ENCODE results near the gene USP50. TPM values are rescaled to one million over a fixed set of nuclear protein-coding genes. Genes with fewer than 3 reads are reported as not detected.
"Not testable (repeated sequence)": the region's sequence is repeated elsewhere in the genome, so short reads cannot be mapped to it uniquely, and the experiment has no call there.

USP50 gene
- total RNA-seq, 1 donor from 2014 or later, result not detected

DNA sequence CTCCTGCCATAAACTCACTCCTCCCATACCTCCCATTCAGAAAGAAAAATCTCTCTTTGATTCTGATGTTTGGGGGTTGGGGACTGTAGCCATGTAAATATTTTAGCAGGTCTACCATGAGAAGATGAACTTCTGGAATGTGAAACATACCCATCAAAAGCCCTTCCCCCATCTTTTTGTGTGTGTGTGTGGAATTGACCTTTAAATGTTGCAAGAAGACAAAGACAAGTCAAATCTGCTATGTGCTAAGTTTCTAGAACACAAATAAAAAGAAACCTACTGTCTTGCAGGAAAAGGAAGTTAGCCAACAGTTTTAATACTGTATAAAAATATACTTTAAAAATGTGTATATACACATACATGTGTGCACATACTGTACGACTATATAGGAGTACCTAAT is 29.7 kb upstream of the USP50 start:
- no peaks in the 10 kb centered on the region for H3K27me3 ChIP-seq (ENCODE audit: low read depth)
- H3K4me1 ChIP-seq, result no peaks in the 10 kb centered on the region
- intact Hi-C loops (cut with micrococcal nuclease), result loop anchor here (10.0 kb wide), 1 partner anchor 81 kb away; no protein-coding TSS in a partner anchor
- H3K9me3 ChIP-seq (replicated peaks), result no peaks in the 10 kb centered on the region
- H3K4me3 ChIP-seq, result no peak overlapping the region
- H3K27ac ChIP-seq (replicated peaks), result no peak overlapping the region
- TF ChIP-seq, protein P1, sequence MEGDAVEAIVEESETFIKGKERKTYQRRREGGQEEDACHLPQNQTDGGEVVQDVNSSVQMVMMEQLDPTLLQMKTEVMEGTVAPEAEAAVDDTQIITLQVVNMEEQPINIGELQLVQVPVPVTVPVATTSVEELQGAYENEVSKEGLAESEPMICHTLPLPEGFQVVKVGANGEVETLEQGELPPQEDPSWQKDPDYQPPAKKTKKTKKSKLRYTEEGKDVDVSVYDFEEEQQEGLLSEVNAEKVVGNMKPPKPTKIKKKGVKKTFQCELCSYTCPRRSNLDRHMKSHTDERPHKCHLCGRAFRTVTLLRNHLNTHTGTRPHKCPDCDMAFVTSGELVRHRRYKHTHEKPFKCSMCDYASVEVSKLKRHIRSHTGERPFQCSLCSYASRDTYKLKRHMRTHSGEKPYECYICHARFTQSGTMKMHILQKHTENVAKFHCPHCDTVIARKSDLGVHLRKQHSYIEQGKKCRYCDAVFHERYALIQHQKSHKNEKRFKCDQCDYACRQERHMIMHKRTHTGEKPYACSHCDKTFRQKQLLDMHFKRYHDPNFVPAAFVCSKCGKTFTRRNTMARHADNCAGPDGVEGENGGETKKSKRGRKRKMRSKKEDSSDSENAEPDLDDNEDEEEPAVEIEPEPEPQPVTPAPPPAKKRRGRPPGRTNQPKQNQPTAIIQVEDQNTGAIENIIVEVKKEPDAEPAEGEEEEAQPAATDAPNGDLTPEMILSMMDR (IDR thresholded peaks at IDR 0.05; ENCODE audit: borderline replicate concordance), result no peak
- DNase-seq, result no peak
- H3K36me3 ChIP-seq, result peaks cover 97% of the 10 kb centered on the region

DNA sequence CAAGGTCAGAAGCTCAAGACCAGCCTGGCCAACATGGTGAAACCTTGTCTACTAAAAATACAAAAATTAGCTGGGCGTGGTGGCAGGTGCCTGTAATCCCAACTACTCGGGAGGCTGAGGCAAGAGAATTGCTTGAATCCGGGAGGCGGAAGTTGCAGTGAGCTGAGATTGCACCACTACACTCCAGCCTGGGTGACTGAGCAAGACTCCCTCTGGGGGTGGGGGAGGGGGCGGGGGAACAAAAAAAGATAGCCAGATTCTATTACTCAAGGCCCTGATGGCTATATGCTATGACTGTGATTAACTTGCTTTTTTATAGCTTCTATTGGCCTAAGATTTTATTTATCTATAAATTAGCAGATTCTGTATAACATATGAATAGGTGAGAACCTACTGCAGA is 27.4 kb upstream of the USP50 start:
- H3K27ac ChIP-seq (replicated peaks); H3K9me3 ChIP-seq (replicated peaks); H3K27me3 ChIP-seq (ENCODE audit: low read depth); H3K4me3 ChIP-seq; H3K4me1 ChIP-seq; DNase-seq: not testable (repeated sequence)
- intact Hi-C loops (cut with micrococcal nuclease), result loop anchor here (10.0 kb wide), 1 partner anchor 79 kb away; no protein-coding TSS in a partner anchor
- peaks cover 97% of the 10 kb centered on the region for H3K36me3 ChIP-seq

DNA sequence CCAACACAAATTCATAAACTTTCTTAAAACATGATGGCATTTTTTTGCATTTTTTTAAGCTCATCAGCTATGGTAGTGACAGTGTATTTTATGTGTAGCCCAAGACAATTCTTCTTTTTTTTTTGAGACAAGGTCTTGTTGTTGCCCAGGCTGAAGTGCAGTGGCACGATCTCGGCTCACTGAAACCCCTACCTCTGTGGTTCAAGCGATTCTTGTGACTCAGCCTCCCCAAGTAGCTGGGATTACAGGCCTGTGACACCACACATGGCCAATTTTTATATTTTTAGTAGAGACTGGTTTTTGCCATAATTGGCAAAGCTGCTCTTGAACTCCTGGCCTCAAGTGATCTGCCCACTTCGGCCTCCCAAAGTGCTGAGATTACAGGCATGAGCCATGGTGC is 17.3 kb upstream of the USP50 start:
- intact Hi-C loops (cut with micrococcal nuclease), result no loop called here
- Histone ChIP-seq H3K27ac (replicated peaks) (no peak overlapping the region), H3K4me1 (no peaks in the 10 kb centered on the region), H3K27me3 (ENCODE audit: low read depth) (no peaks in the 10 kb centered on the region), H3K9me3 (replicated peaks) (no peaks in the 10 kb centered on the region), H3K36me3 (peaks cover 91% of the 10 kb centered on the region), H3K4me3 (no peak overlapping the region)
- no peak for DNase-seq
- TF ChIP-seq, protein P1 (IDR thresholded peaks at IDR 0.05; ENCODE audit: borderline replicate concordance), result no peak

DNA sequence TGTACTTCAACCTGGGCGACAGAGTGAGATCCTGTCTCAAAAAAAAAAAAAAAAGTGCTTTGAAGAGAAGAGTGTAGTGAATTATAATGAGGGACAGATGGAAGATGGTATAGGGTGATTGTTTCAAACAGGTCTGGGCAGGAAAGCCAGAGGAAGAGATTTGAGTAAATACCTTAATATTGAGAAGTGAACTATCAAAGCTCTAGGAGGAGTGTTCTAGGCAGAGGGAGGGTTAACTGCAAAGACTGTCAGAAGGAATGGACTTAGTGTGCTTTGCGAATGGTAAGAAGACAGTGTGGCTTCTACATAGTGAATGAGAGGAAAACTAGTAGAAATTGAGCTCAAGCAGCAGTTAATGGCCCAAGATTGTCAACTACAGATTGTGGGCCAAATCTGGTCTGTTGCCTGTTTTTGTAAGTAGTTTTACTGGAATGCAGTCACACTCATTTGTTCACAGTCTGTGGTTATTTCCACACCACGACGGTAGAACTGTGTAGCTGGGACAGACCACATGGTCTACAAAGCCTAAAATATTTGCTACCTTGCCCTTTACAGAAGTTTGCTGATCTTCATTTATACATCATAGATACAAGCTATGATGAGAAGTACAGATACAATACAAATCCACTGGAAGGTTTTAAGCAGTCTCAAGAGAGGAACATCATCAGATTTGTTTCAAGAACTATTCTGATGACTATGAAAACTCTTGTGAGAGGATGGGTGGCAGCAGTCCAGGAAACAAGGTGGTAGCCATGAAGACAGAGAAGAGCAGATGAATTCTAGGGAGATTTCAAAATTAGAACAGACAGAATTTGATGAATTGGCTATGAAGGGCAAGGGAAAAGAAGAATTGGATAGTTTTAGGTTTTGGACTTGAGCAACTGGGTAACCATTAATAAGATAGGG is 16.5 kb upstream of the USP50 start:
- H3K36me3 ChIP-seq, result peaks cover 91% of the 10 kb centered on the region
- intact Hi-C loops (cut with micrococcal nuclease), result no loop called here

DNA sequence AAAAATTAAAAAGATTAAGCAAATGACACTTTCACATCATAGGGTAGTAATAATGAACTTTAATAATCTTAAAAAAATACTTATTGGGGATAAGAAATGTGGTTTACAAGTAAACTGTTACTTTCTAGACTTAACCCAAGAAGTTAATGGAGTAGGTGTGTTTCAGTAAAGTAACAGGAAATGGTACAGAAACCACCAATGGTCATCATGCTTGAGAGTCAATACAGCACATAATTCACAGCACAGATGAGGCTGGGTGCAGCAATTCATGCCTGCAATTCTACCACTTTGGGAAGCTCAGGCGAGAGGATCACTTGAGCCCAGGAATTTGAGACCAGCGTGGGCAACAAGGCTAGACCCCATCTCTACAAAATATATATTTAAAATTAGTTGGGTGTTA is 11.5 kb upstream of the USP50 start:
- TF ChIP-seq, protein P1 (IDR thresholded peaks at IDR 0.05; ENCODE audit: borderline replicate concordance), result no peak
- no peaks in the 10 kb centered on the region for H3K9me3 ChIP-seq (replicated peaks)
- no peaks in the 10 kb centered on the region for H3K4me1 ChIP-seq
- peaks cover 56% of the 10 kb centered on the region for H3K36me3 ChIP-seq
- H3K4me3 ChIP-seq, result no peak overlapping the region
- no peaks in the 10 kb centered on the region for H3K27me3 ChIP-seq (ENCODE audit: low read depth)
- intact Hi-C loops (cut with micrococcal nuclease), result no loop called here
- DNase-seq, result no peak
- no peak overlapping the region for H3K27ac ChIP-seq (replicated peaks)

More for the DNA sequence above, 16.5 kb upstream of the USP50 start:
- Histone ChIP-seq H3K4me1 (no peaks in the 10 kb centered on the region), H3K27ac (replicated peaks) (no peak overlapping the region), H3K9me3 (replicated peaks) (no peaks in the 10 kb centered on the region), H3K27me3 (ENCODE audit: low read depth) (no peaks in the 10 kb centered on the region), H3K4me3 (no peak overlapping the region)
- TF ChIP-seq, protein P1 (IDR thresholded peaks at IDR 0.05; ENCODE audit: borderline replicate concordance), result no peak
- no peak for DNase-seq
